HG02678 (cell line): ENCODE data around the gene CHTF18.
A peak's percentile ranks its signal among the peaks of the same experiment; 100 is the strongest.
"Not testable (repeated sequence)": the region's sequence is repeated elsewhere in the genome, so short reads cannot be mapped to it uniquely, and the experiment has no call there.

Experiments used
- ATAC-seq: cut with Tn5 transposase; IDR thresholded peaks from one replicate; pipeline ENCODE4 v1.9.1; 2021; ENCODE audit warnings: mild to moderate bottlenecking, moderate library complexity; ENCODE audit not compliant: unreplicated experiment

CHTF18 gene

DNA sequence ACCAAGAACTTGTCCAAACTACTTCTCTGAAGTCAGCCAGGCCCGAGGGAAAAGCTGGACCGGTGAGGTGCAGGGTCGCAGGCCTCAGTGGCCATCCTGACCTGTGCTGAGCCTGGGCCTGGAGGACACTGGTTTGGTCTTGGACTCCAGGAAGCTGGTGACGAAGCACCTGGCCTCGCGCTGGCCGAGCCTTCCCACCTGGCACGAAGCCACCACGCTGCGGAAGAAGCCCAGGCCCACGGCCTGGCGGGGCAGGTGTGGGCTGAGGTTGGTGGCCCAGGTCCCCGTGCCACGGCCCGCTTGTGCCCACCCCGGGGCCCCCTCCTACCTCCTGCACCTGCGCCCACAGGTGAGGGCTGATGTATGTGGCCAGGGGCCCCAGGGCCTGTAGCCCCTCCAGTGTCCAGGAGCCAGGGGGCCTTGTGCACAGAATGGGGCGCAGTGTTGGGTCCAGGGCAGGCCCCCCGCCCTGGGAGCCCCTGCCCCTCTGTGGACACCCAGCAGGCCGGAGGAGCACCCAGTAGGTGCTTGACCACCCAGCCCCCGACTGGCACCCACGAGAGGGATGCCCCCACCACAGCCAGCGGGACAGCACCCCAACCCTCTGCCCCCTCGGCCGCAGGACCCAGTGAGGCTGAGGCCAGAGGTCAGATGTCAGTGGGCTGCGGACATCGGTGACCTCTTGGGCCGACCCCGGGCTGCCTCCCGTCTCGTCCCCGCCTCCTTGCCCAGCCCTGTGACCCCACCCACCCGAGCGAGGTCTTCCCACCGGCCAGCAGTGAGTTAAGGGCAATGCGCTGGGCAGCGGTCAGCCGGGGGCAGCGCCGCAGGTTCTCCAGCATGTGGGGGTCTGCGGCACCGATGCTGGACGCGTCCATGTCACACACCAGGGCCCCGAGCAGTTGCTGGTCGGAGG, 14.1 kb upstream of the CHTF18 start:
- ATAC-seq: no peak

DNA sequence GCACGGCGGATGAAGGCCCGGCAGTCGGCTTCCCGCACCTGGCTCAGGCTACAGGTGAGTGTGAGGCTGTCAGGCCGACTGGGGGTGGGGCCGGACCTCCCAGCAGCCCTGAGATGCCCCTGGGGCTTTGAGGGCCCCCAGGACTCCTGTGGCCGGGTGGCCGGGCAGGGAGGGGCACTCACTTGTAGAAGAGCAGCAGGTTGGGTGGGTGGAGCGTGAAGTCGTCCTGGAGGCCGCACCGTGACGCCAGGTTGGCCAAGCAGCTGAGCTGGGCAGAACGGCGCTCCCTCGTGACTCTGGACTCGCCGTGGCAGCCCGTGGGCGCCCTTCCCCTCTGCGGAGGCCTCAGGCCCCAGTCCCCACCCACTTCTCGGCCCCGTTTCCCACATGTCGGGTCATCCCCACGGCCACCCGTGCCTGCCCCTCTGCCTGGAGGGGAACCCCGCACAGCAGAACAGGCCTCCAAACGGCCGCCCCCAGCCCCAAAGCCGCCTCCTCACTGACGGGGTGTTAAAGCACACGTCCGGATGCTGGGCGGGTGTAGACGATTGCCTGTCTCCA, 13.1 kb upstream of the CHTF18 start:
- ATAC-seq: no peak

DNA sequence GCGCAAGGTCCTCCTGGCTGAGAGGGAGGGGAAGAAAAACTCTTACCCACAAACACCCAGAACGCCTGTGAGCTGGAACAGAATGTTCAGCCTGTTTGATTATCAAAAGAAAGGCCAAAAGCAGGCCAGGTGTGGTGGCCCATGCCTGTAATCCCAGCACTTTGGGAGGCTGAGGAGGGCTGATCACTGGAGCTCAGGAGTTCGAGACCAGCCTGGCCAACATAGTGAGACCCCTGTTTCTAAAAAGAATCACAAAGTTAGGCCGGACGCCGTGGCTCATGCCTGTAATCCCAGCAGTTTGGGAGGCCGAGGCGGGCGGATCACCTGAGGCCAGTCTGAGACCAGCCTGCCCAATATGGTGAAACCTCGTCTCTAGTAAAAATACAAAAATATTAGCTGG, 12.1 kb upstream of the CHTF18 start:
- not testable (repeated sequence) for ATAC-seq

DNA sequence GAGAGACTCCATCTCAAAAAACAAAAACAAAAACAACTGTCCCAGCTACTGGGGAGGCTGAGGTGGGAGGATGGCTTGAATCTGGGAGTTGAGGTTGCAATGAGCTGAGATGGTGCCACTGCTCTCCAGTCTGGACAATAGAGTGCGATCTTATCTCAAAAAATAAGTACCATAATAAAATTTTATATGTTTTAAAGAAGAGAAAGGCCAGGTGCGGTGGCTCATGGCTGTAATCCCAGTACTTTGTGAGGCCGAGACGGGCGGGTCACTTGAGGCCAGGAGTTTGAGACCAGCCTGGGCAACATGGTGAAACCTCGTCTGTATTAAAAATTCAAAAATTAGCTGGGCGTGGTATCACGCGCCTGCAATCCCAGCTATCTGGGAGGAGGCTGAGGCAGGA, 11.6 kb upstream of the CHTF18 start:
- ATAC-seq: no peak

DNA sequence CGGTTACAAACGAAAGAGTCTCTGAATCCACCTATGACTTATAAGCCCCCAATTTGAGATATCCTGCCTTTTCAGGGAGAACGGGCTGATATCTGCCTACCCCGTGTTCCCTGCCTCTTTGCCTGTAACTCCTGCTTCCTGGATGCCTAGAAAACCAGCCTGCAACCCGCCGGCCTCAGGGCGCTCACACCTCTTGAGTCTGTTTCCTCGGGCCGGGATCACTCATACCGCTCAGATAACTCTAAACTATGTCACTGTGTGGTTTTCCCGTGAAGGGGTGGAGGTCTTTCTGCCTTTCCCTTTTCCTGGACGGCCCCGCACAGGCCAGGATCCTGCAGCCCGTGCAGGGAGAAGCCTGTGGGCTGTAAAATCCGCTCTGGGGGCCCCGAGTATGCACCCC, 10.6 kb upstream of the CHTF18 start:
- no peak for ATAC-seq

DNA sequence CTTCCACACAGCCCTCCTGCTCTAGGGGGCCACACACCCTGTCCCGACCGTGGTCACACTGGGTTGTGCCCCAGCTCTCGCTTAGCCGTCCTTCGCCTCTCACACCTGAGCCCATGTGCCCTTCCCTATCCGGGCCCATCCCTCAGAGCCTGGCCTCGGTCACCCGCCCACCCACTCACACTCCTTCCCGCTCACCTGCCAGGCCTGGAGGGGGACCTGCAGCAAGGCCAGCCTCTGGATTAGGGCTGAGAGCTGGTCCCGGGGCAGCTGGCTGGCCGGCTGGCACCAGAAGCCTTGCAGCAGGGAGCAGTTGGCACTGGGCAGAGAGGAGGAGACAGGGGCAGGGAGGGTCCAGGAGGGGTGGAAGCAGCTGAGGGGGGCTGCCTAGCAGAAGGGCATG, 10.0 kb upstream of the CHTF18 start:
- ATAC-seq: no peak

DNA sequence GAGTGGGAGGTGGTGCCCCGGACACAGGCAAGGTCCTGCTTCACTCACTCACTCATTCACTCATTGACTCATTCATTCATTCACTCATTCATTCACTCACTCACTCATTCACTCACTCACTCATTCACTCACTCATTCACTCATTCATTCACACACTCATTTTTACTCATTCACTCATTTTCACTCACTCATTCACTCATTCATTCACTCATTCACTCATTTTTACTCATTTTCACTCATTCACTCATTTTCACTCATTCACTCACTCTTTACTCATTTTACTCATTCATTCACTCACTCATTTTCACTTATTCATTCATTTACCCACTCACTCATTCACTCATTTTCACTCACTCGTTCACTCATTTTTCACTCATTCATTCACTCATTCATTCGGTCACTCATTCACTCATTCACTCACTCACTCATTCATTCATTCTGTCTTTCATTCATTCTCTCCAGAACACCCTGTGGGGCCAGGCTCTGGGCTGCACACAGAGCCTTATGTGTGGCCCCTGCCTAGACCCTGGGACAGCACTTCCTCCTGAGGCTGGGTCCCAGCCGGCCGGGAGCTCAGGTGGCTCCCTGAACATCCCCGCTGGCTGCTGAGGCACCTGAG, 9.4 kb upstream of the CHTF18 start:
- ATAC-seq: no peak

DNA sequence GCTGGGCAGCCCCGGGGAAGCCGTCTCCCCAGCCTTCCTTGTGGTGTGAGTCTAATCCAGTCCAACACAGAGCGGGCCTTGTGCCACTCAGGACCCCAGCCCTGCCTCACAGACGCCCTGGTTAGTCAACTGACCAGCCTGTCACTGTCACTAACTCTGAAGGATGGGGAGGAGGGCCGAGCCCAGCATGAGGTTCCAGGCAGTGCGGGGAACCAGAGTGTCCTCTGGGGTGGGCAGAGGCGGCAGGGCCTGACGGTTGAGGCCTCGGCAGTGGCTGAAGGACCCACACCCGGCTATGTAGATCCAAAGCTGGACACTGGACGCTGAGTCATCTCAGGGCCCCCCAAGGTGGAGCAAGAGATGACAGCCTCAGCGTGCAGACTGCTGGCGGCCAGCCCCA, 8.9 kb upstream of the CHTF18 start:
- ATAC-seq: no peak

DNA sequence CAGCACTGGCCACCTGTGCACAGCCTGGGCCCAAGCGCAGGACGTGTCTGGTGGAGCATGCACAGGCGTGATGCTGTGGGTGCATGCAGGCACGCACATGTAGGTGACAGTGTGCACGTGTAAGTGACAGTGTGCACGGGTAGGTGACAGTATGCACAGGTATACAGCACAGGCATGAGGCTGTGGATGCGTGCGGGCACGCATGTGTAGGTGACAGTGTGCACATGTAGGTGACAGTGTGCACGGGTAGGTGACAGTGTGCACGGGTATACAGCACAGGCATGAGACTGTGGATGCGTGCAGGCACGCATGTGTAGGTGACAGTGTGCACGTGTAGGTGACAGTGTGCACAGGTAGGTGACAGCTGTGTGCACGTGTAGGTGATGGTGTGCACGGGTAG, 8.1 kb upstream of the CHTF18 start:
- no peak for ATAC-seq

DNA sequence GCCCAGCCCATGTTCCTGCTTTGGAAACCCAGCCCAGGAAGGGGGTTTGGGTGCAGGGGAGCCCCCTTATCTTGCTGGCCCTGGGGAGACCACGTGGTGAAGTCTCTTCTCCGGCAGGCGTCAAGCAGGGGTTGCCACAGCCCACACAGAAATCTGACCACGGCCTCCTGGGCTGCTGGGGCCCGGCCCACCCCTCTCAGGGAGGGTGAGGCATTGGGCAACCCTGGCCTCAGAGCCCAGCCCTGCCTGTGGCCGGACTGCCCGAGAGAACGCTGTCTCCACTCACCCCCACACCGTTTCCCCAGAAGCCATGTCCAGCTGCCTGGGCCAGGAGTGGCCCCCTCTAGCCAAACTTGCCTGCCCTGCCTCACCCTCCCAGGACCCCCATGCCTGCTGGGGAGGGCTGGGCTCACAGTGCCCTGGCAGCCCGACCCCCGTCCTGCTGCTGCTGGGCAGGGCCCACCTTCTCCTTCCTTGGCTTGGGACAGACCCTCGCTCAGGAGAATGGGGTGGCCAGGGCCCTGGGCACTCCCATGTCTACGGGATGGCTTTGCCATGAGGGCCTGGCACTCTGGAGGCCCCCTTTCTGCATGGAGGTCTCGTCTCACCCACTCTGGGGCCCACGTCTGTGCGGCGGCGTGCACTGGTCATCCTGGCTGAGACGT, 6.9 kb upstream of the CHTF18 start:
- no peak for ATAC-seq

DNA sequence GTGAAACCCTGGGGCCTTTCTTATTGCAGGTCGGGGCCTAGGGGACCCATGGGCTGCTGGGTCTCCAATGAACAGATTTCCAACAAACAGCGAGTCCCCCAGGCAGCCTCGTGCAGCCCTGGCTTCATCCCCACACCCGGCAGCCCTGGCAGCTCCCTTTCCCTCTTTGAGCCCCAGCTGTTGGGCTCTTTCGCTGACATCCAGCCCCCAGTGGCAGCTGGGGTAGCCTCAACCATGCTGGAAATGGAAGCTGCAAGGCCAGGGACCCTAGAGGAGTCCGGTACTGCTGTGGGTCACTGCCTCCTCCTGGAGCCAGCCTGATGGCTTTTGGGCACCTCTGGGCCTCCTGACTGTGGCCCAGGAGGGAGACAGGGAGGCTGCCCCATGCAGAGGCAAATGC, 6.2 kb upstream of the CHTF18 start:
- no peak for ATAC-seq

DNA sequence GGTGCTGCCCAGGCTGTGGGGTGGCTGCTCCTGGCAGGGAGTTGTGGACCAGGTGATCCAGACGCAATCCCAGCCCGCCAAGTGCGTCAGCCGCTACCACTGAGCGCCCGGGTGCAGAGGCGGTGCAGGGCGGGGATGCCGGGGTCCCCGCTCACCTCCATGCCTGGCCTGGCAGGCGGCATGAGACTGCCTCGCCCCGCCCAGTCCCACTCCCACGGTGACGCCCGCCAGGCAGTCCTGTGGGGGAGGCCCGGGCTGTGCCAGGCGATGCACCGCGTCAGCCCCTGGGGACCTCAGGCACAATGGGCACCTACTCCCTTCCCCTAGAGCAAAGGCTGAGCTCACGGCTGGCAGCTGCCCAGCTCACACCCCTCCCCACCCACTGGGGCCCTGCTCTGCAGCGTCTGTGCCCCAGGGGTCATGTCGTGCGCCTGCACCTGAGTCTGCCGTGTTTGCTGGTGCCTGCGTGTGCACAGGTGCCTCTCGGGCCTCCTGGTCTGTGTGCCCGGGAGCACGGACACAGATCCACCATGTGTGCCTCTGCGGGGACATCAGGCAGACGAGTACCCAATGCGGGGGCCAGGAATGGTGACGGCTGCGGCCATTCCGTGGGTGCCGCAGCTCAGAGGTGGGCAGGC, 5.5 kb upstream of the CHTF18 start:
- ATAC-seq: no peak

DNA sequence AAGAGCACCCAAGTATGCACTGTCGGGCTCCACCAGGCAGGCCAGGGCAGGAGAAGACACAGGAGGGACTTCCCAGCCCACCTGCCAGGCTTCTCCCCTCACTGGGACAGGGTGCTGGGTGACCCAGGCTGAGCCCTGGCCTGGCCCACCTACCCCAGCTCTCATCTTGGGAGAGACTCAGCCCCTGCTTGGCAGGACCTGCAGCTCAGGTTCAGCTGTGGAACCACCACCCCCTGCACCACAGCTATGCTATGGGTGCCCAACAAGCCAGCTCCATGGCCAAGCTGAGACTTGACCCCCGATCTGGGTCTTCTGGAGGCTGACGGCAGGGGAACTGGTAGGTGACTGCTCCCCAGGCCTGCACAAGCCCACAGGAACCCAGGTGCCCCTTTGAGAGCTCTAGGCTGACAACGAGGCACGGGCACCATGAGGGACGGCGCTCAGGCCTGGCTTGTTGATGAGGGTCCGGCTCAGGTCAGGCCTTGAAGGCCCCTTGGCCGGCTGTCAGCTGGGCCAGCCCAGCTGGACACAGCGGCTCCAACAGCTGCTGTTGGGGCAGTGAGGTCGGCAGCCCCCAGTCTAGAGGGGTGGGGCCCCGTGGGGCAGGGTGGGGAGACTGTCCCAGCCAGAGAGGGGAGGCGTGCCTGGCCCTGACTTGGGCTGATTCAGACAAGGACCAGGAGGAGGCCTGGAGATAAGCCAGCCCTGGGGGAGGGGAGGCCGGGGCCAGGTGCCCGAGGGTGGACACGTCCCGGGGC, 4.8 kb upstream of the CHTF18 start:
- no peak for ATAC-seq

DNA sequence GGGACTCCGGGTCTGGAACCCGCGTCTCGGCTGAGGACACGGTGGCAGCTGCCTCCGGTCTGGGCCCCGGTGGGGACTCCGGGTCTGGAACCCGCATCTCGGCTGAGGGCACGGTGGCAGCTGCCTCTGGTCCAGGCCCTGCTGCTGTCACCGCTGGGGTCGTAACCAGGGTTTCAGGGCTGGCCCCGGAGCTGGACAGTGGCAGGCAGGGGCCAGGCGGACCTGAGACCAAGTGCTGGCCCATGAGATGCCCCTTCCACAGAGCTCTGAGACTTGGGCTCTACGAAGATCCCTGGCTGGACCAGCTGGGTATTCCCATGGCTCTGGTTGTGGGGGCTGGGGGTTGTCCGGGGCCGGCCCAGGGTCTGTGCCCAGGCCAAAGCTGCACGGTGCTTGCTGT, 4.0 kb upstream of the CHTF18 start:
- ATAC-seq: no peak

DNA sequence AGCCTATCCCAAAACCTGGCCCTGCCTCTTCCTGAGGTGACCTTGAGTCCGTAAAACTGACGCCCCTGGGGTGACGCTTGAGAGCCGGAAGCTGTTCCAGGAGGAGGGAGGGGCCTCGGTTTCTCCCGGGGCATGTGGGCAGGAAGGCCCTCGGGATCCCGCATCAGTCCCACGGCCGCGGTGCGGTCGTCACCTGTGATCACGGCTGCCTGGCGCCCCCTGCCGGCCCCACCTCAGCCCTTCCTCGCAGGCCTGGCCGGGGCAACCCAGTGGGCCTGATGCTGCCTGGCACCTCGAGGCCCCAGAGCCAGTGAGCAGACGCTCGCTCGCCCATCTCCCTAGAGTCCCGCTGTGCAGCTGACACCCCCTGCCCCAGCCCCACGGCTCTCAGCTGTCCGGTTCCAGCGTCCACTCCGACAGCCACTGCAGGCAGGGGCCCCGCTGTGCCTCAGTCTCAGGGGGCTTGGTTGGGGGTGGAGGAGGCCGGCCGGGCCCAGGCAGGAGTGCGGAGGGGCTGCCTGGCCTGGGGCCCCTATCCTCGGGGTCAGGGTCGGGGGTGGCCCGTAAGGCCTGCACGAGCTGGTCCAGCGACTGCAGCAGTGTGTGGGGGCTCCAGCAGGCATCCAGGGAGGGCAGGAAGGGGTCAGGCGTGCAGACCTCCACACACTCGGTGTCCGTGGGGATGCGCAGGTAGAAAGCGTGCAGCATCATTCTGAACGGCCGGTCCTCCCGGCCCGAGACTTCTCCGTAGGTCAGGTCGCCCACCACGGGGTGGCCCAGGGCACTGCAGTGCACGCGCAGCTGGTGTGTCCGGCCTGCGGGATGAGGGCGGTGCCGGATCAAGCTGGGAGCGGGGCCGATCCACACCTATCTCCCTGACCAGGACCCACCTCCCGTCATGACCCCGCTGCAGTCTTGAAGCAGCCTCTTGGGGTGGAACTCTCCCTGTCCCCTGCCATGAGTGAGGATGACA, 2.6 kb upstream of the CHTF18 start:
- no peak for ATAC-seq

DNA sequence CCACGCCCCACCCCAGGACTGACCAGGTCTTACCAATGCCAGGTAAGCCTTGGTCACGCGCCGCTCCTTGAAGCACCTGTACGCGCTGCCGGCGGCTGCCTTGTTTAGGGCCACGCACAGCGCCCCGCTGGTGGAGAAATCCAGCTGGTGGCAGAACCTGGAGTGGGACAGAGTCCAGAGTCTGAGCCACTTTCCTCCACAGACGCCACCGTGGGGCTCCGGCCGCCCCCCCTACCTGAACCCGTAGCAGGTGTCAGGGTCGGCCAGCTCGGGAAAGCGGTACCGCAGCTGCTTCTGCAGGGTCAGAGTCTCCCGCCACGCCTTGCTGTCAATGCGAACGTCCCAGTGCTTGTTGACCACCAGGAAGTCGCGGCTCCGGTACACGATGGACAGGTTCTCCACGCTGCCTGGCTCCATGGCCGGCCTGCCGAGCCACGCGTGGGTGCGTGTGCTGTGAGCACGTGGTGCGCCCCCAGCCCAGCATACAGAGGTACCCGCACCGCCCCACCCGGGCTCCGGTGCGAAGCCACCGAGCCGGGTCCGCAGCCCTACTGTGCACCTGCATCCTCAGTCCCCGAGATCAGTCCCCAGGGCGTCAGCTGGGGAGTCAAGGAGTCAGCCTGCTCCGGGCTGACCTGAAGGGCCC, 976 bp upstream of the CHTF18 start:
- no peak for ATAC-seq

DNA sequence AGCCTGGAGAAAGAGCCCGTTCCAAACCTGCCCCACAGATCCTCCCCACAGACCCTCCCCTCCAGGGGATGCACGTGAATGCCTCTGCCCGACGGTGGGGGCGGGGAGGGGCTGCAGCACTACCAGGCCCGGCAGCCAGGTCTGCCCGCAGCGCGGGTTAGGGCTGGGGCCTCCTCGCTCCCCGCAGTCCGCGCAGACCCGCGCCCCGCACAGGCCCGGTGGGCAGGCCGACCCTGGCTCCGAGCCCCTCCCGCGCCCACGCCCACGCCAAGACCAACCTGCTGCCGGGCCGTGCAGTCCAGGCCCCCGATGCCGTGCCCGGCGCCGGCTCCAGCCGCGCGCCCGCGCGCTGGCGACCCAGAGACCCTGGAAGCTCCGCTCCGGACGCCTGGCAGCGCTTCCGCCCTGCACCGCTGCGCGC, 432 bp upstream of the CHTF18 start, which contains the start of gene RPUSD1:
TSS of gene RPUSD1 (minus strand) at position 404 of the 421 bp plus-strand sequence. CDS start 644 bp downstream, outside the sequence.
- peak; percentile 21 for ATAC-seq

DNA sequence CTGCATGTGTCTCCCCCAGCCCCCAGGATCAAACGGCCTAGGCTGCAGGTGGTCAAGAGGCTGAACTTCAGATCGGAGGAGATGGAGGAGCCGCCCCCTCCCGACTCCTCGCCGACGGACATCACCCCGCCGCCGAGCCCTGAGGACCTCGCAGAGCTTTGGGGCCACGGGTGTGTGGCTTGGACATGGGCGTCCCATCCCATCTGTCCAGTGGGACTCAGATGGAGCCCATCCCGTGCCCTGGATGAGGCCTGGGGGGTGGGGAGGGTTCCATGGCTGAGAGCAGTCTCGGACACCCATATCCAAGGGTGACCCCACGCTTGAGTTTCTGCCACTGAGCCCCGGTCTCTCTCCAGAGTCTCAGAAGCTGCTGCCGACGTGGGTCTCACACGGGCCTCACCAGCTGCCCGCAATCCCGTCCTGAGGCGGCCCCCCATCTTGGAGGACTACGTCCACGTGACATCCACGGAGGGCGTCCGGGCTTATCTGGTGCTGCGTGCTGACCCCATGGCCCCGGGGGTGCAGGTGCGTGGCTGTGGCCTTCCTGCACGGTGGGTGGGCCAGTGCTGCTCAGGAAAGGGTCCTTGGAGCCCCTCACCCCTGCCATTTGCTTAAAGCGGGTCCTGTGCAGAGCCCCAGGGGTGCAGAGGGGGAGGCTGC, 901 bp downstream of the CHTF18 start:
- ATAC-seq: no peak
